ENCODE measurements around the gene INSM2. TPM values are rescaled to one million over a fixed set of nuclear protein-coding genes. Genes with fewer than 3 reads are reported as not detected.

The INSM2 gene
- total and polyA plus RNA-seq, 10 of the 15 experiments (the other 5 are each of a cell fraction or from before 2014, with no cell fraction given) = 0.06 TPM; not detected in 9

GRCh38 chr14:35558680-35559079, 24.7 kb downstream of the INSM2 start:
- no TSS peak for BruUV-seq (replicated peaks)
- ChIA-PET CTCF (no interaction called here), POLR2A (no interaction called here)
- TF ChIP-seq POLR2AphosphoS5 (IDR thresholded peaks at IDR 0.05; ENCODE audit: low read length) = no peak
- no peak for TF ChIP-seq NR2F1 (conservative IDR thresholded peaks at IDR 0.05)
- no peak for TF ChIP-seq TARDBP (IDR thresholded peaks at IDR 0.05; ENCODE audit: borderline replicate concordance)
- TF ChIP-seq ATF7 (IDR thresholded peaks at IDR 0.05; ENCODE audit: low read depth) = no peak
- no peak for TF ChIP-seq TCF3 (IDR thresholded peaks at IDR 0.05; ENCODE audit: borderline replicate concordance, insufficient read depth, low read depth, low read length)
- no peak for TF ChIP-seq HSF1 (IDR thresholded peaks at IDR 0.05; ENCODE audit: low read depth, low read length)
- TF ChIP-seq NFIC (IDR thresholded peaks at IDR 0.05; ENCODE audit: low read depth, low read length) = no peak
- no peak for TF ChIP-seq WRNIP1 (IDR thresholded peaks at IDR 0.05; ENCODE audit: borderline replicate concordance, low read depth, low read length)
- no peak for TF ChIP-seq GABPA (IDR thresholded peaks at IDR 0.05; ENCODE audit: low read depth)
- no peak for TF ChIP-seq EGR1 (IDR thresholded peaks at IDR 0.05; ENCODE audit: borderline replicate concordance in 1 of 2, low read depth in 2 of 2, low read length in 2 of 2)
- TF ChIP-seq KDM1A (IDR thresholded peaks at IDR 0.05; ENCODE audit: borderline replicate concordance) = no peak
- no peak for TF ChIP-seq KAT2A (conservative IDR thresholded peaks at IDR 0.05; ENCODE audit: control insufficient read depth, low read depth, low read length)
- no peak for TF ChIP-seq NKRF (conservative IDR thresholded peaks at IDR 0.05)
- no peak for TF ChIP-seq MLLT1 (IDR thresholded peaks at IDR 0.05)
- TF ChIP-seq PRDM15 (CRISPR knock-in tag; IDR thresholded peaks at IDR 0.05) = no peak

More at GRCh38 chr14:35558680-35559079, 24.7 kb downstream of the INSM2 start:
- no peak for DNase-seq (ENCODE audit: low read depth, low spot score)
- no peak overlapping the region for H3K27ac ChIP-seq (ENCODE audit: control insufficient read depth, insufficient read depth)
- SMC1A ChIA-PET (ENCODE audit: uncharacterized antibody, unreplicated experiment) = no interaction called here
- no peak overlapping the region for H2AFZ ChIP-seq (ENCODE audit: control insufficient read depth, low read depth, low read length)
- intact Hi-C loops (cut with micrococcal nuclease; ENCODE audit: unreplicated experiment) = no loop called here
- RAD21 ChIA-PET (ENCODE audit: unreplicated experiment) = no interaction called here
- ATAC-seq = no peak
- in situ Hi-C loops (cut with MboI) = no loop called here
- no peaks in the 10 kb centered on the region for H3K9me3 ChIP-seq (replicated peaks; ENCODE audit: control insufficient read depth, insufficient read depth, low read length)
- no peaks in the 10 kb centered on the region for H4K20me1 ChIP-seq (ENCODE audit: control insufficient read depth, insufficient read depth)
- no peaks in the 10 kb centered on the region for H3K79me2 ChIP-seq (ENCODE audit: control insufficient read depth, insufficient read depth, low read length)
- H3K9ac ChIP-seq (ENCODE audit: control insufficient read depth, insufficient read depth, low read length) = no peak overlapping the region
- no peaks in the 10 kb centered on the region for H3K4me1 ChIP-seq (ENCODE audit: control insufficient read depth, insufficient read depth, low read length)
- WGBS (ENCODE audit: insufficient coverage, insufficient replicate concordance, low lambda C conversion rate, missing lambda C conversion rate) = 93% methylated on average over 2 of the region's 2 CpGs
- no peaks in the 10 kb centered on the region for H3K36me3 ChIP-seq (ENCODE audit: control insufficient read depth in 2 of 2, insufficient read depth in 2 of 2, low read length in 1 of 2)
- FAIRE-seq = no peak
- no peaks in the 10 kb centered on the region for H3K27me3 ChIP-seq (replicated peaks in 1 of 2; ENCODE audit: control insufficient read depth in 2 of 2, insufficient read depth in 2 of 2, low read length in 1 of 2)
- H3K4me3 ChIP-seq = no peak overlapping the region
- no peak overlapping the region for H3K4me2 ChIP-seq (ENCODE audit: control insufficient read depth, insufficient read depth)

Measured in GM12878 (cell line).